ENCODE measurements around the gene ZPBP2. TPM values are rescaled to one million over a fixed set of nuclear protein-coding genes. Genes with fewer than 3 reads are reported as not detected.
A peak's percentile ranks its signal among the peaks of the same experiment; 100 is the strongest.
"Not testable (repeated sequence)": the region's sequence is repeated elsewhere in the genome, so short reads cannot be mapped to it uniquely, and the experiment has no call there.

The ZPBP2 gene
- total RNA-seq, 2 donors from 2014 or later: not detected

GRCh38 chr17:39852239-39852638 is 15.8 kb upstream of the ZPBP2 start:
- no peak for ATAC-seq
- intact Hi-C loops (cut with DNase I): no loop called here
- no peak for DNase-seq

- intact Hi-C loops (cut with DNase I): no loop called here
- ATAC-seq: no peak
- no peak for DNase-seq
Observed at GRCh38 chr17:39854909-39855308, 13.1 kb upstream of the ZPBP2 start.

- ATAC-seq; intact Hi-C loops (cut with DNase I): not testable (repeated sequence)
Observed at GRCh38 chr17:39855911-39856649, 11.9 kb upstream of the ZPBP2 start.

GRCh38 chr17:39861235-39861634 is 6.8 kb upstream of the ZPBP2 start:
- intact Hi-C loops (cut with DNase I): no loop called here

More at GRCh38 chr17:39855911-39856649, 11.9 kb upstream of the ZPBP2 start:
- DNase-seq: not testable (repeated sequence)

GRCh38 chr17:39863244-39863917 is 4.6 kb upstream of the ZPBP2 start:
- ATAC-seq: no peak
- intact Hi-C loops (cut with DNase I): no loop called here
- no peak for DNase-seq

More at GRCh38 chr17:39861235-39861634, 6.8 kb upstream of the ZPBP2 start:
- no peak for DNase-seq
- ATAC-seq: no peak

- peak; percentile 75 for DNase-seq
- ATAC-seq: peak; percentile 88 to 89
- intact Hi-C loops (cut with DNase I): no loop called here
Observed at GRCh38 chr17:39863918-39864746, 3.9 kb upstream of the ZPBP2 start, which contains the start of gene IKZF3. Gene IKZF3, minus strand, starts transcription at chr17:39864312. Its CDS starts 186 bp downstream, at chr17:39864126.

- DNase-seq (no peak), ATAC-seq (no peak)
- intact Hi-C loops (cut with DNase I): no loop called here
Observed at GRCh38 chr17:39866013-39866730, 1.8 kb upstream of the ZPBP2 start.

- intact Hi-C loops (cut with DNase I): no loop called here
- ATAC-seq: no peak
- DNase-seq: no peak
Observed at GRCh38 chr17:39867084-39867879, 720 bp upstream of the ZPBP2 start.

- no peak for DNase-seq
- intact Hi-C loops (cut with DNase I): no loop called here
- ATAC-seq: no peak
Observed at GRCh38 chr17:39868554-39868942, 546 bp downstream of the ZPBP2 start.

GRCh38 chr17:39870776-39871175 is 2.8 kb downstream of the ZPBP2 start:
- ATAC-seq: no peak
- intact Hi-C loops (cut with DNase I): loop anchor here in 1 of 2 donors (10.0 kb wide), 1 partner anchor 104 kb away; no protein-coding TSS in a partner anchor
- no peak for DNase-seq

GRCh38 chr17:39871801-39872200 is 3.8 kb downstream of the ZPBP2 start:
- intact Hi-C loops (cut with DNase I): loop anchor here in 1 of 2 donors (10.0 kb wide), 1 partner anchor 103 kb away; no protein-coding TSS in a partner anchor
- no peak for ATAC-seq
- DNase-seq: no peak

- DNase-seq (no peak), ATAC-seq (no peak)
- intact Hi-C loops (cut with DNase I): loop anchor here in 1 of 2 donors (10.0 kb wide), 1 partner anchor 102 kb away; no protein-coding TSS in a partner anchor
Observed at GRCh38 chr17:39872751-39873150, 4.7 kb downstream of the ZPBP2 start.

- intact Hi-C loops (cut with DNase I); ATAC-seq; DNase-seq: not testable (repeated sequence)
Observed at GRCh38 chr17:39886102-39886501, 18.1 kb downstream of the ZPBP2 start.

GRCh38 chr17:39887078-39887477 is 19.1 kb downstream of the ZPBP2 start:
- ATAC-seq: no peak
- DNase-seq: no peak
- intact Hi-C loops (cut with DNase I): no loop called here

GRCh38 chr17:39889200-39889599 is 21.2 kb downstream of the ZPBP2 start:
- intact Hi-C loops (cut with DNase I): no loop called here
- DNase-seq (no peak), ATAC-seq (no peak)

GRCh38 chr17:39894681-39895376 is 26.8 kb downstream of the ZPBP2 start:
- intact Hi-C loops (cut with DNase I): no loop called here
- ATAC-seq: no peak

GRCh38 chr17:39898088-39898487 is 30.1 kb downstream of the ZPBP2 start:
- DNase-seq (no peak), ATAC-seq (no peak)
- intact Hi-C loops (cut with DNase I): no loop called here

More at GRCh38 chr17:39894681-39895376, 26.8 kb downstream of the ZPBP2 start:
- no peak for DNase-seq
